ENCODE measurements around the gene CACNA2D1. TPM values are rescaled to one million over a fixed set of nuclear protein-coding genes. Genes with fewer than 3 reads are reported as not detected.

The CACNA2D1 gene
- total and polyA plus RNA-seq, 4 donors = 4.5 to 40.7 (median 24.3) TPM

- Histone ChIP-seq H3K9me3 (ENCODE audit: control insufficient read depth, low read length) (no peaks in the 10 kb centered on the region), H3K27me3 (ENCODE audit: control insufficient read depth in 1 of 2, insufficient read depth in 2 of 2, low read length in 1 of 2) (no peaks in the 10 kb centered on the region), H3K36me3 (ENCODE audit: control insufficient read depth in 1 of 2, insufficient read depth in 2 of 2, low read length in 1 of 2) (no peaks in the 10 kb centered on the region), H3K4me1 (ENCODE audit: control insufficient read depth in 1 of 2, insufficient read depth in 2 of 2, low read length in 2 of 2) (no peaks in the 10 kb centered on the region), H3K4me3 (ENCODE audit: low read length in 2 of 2) (no peak overlapping the region), H3K27ac (ENCODE audit: low read depth in 1 of 2, low read length in 2 of 2) (no peak overlapping the region)
- ATAC-seq (ENCODE audit: low FRiP score) = no peak
- no peak for DNase-seq
- intact Hi-C loops (cut with DNase I) = no loop called here
Measured at GRCh38 chr7:82241356-82241755, 202.2 kb downstream of the CACNA2D1 start.

GRCh38 chr7:82235713-82236112, 207.9 kb downstream of the CACNA2D1 start:
- no peak for DNase-seq
- Histone ChIP-seq H3K4me1 (ENCODE audit: control insufficient read depth in 1 of 2, insufficient read depth in 2 of 2, low read length in 2 of 2) (no peaks in the 10 kb centered on the region), H3K36me3 (ENCODE audit: control insufficient read depth in 1 of 2, insufficient read depth in 2 of 2, low read length in 1 of 2) (no peaks in the 10 kb centered on the region), H3K27me3 (ENCODE audit: control insufficient read depth in 1 of 2, insufficient read depth in 2 of 2, low read length in 1 of 2) (no peaks in the 10 kb centered on the region), H3K9me3 (ENCODE audit: control insufficient read depth, low read length) (no peaks in the 10 kb centered on the region), H3K4me3 (ENCODE audit: low read length in 2 of 2) (no peak overlapping the region), H3K27ac (ENCODE audit: low read depth in 1 of 2, low read length in 2 of 2) (no peak overlapping the region)
- WGBS, 2 donors = 80 to 87% methylated on average over 2 of the region's 2 CpGs
- intact Hi-C loops (cut with DNase I) = loop anchor here (2.0 to 10.0 kb wide), 4 partner anchors 181 to 339 kb away; no protein-coding TSS in a partner anchor
- no peak for ATAC-seq (ENCODE audit: low FRiP score)

- H3K27ac ChIP-seq (ENCODE audit: low read depth in 1 of 2, low read length in 2 of 2) = no peak overlapping the region
- H3K36me3 ChIP-seq (ENCODE audit: control insufficient read depth in 1 of 2, insufficient read depth in 2 of 2, low read length in 1 of 2) = no peaks in the 10 kb centered on the region
- ATAC-seq (ENCODE audit: low FRiP score) (no peak), DNase-seq (no peak)
- 50 to 52% methylated on average over 4 of the region's 4 CpGs for WGBS, 2 donors
- no peaks in the 10 kb centered on the region for H3K9me3 ChIP-seq (ENCODE audit: control insufficient read depth, low read length)
- intact Hi-C loops (cut with DNase I) = loop anchor here (2.0 to 10.0 kb wide), 5 partner anchors 180 to 340 kb away; no protein-coding TSS in a partner anchor
- H3K27me3 ChIP-seq (ENCODE audit: control insufficient read depth in 1 of 2, insufficient read depth in 2 of 2, low read length in 1 of 2) = no peaks in the 10 kb centered on the region
- H3K4me3 ChIP-seq (ENCODE audit: low read length in 2 of 2) = no peak overlapping the region
- no peaks in the 10 kb centered on the region for H3K4me1 ChIP-seq (ENCODE audit: control insufficient read depth in 1 of 2, insufficient read depth in 2 of 2, low read length in 2 of 2)
Measured at GRCh38 chr7:82234457-82235049, 209.0 kb downstream of the CACNA2D1 start.

- Histone ChIP-seq H3K4me1 (ENCODE audit: control insufficient read depth in 1 of 2, insufficient read depth in 2 of 2, low read length in 2 of 2) (no peaks in the 10 kb centered on the region), H3K27ac (ENCODE audit: low read depth in 1 of 2, low read length in 2 of 2) (no peak overlapping the region), H3K36me3 (ENCODE audit: control insufficient read depth in 1 of 2, insufficient read depth in 2 of 2, low read length in 1 of 2) (no peaks in the 10 kb centered on the region), H3K4me3 (ENCODE audit: low read length in 2 of 2) (no peak overlapping the region), H3K9me3 (ENCODE audit: control insufficient read depth, low read length) (no peaks in the 10 kb centered on the region), H3K27me3 (ENCODE audit: control insufficient read depth in 1 of 2, insufficient read depth in 2 of 2, low read length in 1 of 2) (no peaks in the 10 kb centered on the region)
- intact Hi-C loops (cut with DNase I) = loop anchor here in 1 of 2 donors (5.0 to 10.0 kb wide), 3 partner anchors 176 to 344 kb away; no protein-coding TSS in a partner anchor
- WGBS, 2 donors = 95 to 96% methylated on average over 3 of the region's 3 CpGs
- ATAC-seq (ENCODE audit: low FRiP score) = no peak
- no peak for DNase-seq
Measured at GRCh38 chr7:82230811-82231581, 212.6 kb downstream of the CACNA2D1 start.

GRCh38 chr7:82229164-82229563, 214.4 kb downstream of the CACNA2D1 start:
- Histone ChIP-seq H3K27ac (ENCODE audit: low read depth in 1 of 2, low read length in 2 of 2) (no peak overlapping the region), H3K36me3 (ENCODE audit: control insufficient read depth in 1 of 2, insufficient read depth in 2 of 2, low read length in 1 of 2) (no peaks in the 10 kb centered on the region), H3K4me3 (ENCODE audit: low read length in 2 of 2) (no peak overlapping the region), H3K9me3 (ENCODE audit: control insufficient read depth, low read length) (no peaks in the 10 kb centered on the region), H3K4me1 (ENCODE audit: control insufficient read depth in 1 of 2, insufficient read depth in 2 of 2, low read length in 2 of 2) (no peaks in the 10 kb centered on the region), H3K27me3 (ENCODE audit: control insufficient read depth in 1 of 2, insufficient read depth in 2 of 2, low read length in 1 of 2) (no peaks in the 10 kb centered on the region)
- ATAC-seq (ENCODE audit: low FRiP score) (no peak), DNase-seq (no peak)
- WGBS, 2 donors = 92 to 94% methylated on average over 2 of the region's 2 CpGs
- intact Hi-C loops (cut with DNase I) = no loop called here

- no peak for ATAC-seq (ENCODE audit: low FRiP score)
Measured at GRCh38 chr7:82226191-82226590, 217.4 kb downstream of the CACNA2D1 start.

GRCh38 chr7:82224529-82224928, 219.0 kb downstream of the CACNA2D1 start:
- H3K27me3 ChIP-seq (ENCODE audit: control insufficient read depth in 1 of 2, insufficient read depth in 2 of 2, low read length in 1 of 2) = no peaks in the 10 kb centered on the region
- no peaks in the 10 kb centered on the region for H3K9me3 ChIP-seq (ENCODE audit: control insufficient read depth, low read length)
- no peak overlapping the region for H3K27ac ChIP-seq (ENCODE audit: low read depth in 1 of 2, low read length in 2 of 2)
- WGBS, 2 donors = 74 to 88% methylated on average over 6 of the region's 6 CpGs
- no peak overlapping the region for H3K4me3 ChIP-seq (ENCODE audit: low read length in 2 of 2)
- no peak for ATAC-seq (ENCODE audit: low FRiP score)
- H3K36me3 ChIP-seq (ENCODE audit: control insufficient read depth in 1 of 2, insufficient read depth in 2 of 2, low read length in 1 of 2) = no peaks in the 10 kb centered on the region
- DNase-seq = no peak
- H3K4me1 ChIP-seq (ENCODE audit: control insufficient read depth in 1 of 2, insufficient read depth in 2 of 2, low read length in 2 of 2) = no peaks in the 10 kb centered on the region
- intact Hi-C loops (cut with DNase I) = no loop called here

More at GRCh38 chr7:82226191-82226590, 217.4 kb downstream of the CACNA2D1 start:
- no peaks in the 10 kb centered on the region for H3K9me3 ChIP-seq (ENCODE audit: control insufficient read depth, low read length)
- no peak overlapping the region for H3K27ac ChIP-seq (ENCODE audit: low read depth in 1 of 2, low read length in 2 of 2)
- no peak overlapping the region for H3K4me3 ChIP-seq (ENCODE audit: low read length in 2 of 2)
- 93 to 98% methylated on average over 3 of the region's 3 CpGs for WGBS, 2 donors
- no peak for DNase-seq
- no peaks in the 10 kb centered on the region for H3K36me3 ChIP-seq (ENCODE audit: control insufficient read depth in 1 of 2, insufficient read depth in 2 of 2, low read length in 1 of 2)
- H3K4me1 ChIP-seq (ENCODE audit: control insufficient read depth in 1 of 2, insufficient read depth in 2 of 2, low read length in 2 of 2) = no peaks in the 10 kb centered on the region
- intact Hi-C loops (cut with DNase I) = no loop called here
- H3K27me3 ChIP-seq (ENCODE audit: control insufficient read depth in 1 of 2, insufficient read depth in 2 of 2, low read length in 1 of 2) = no peaks in the 10 kb centered on the region

GRCh38 chr7:82223580-82223979, 220.0 kb downstream of the CACNA2D1 start:
- Histone ChIP-seq H3K27ac (ENCODE audit: low read depth in 1 of 2, low read length in 2 of 2) (no peak overlapping the region), H3K4me3 (ENCODE audit: low read length in 2 of 2) (no peak overlapping the region), H3K36me3 (ENCODE audit: control insufficient read depth in 1 of 2, insufficient read depth in 2 of 2, low read length in 1 of 2) (no peaks in the 10 kb centered on the region), H3K27me3 (ENCODE audit: control insufficient read depth in 1 of 2, insufficient read depth in 2 of 2, low read length in 1 of 2) (no peaks in the 10 kb centered on the region), H3K4me1 (ENCODE audit: control insufficient read depth in 1 of 2, insufficient read depth in 2 of 2, low read length in 2 of 2) (no peaks in the 10 kb centered on the region), H3K9me3 (ENCODE audit: control insufficient read depth, low read length) (no peaks in the 10 kb centered on the region)
- WGBS, 2 donors = 79 to 80% methylated on average over 3 of the region's 3 CpGs
- peak; percentile 41 for ATAC-seq (ENCODE audit: low FRiP score)
- DNase-seq = no peak
- intact Hi-C loops (cut with DNase I) = no loop called here

- Histone ChIP-seq H3K9me3 (ENCODE audit: control insufficient read depth, low read length) (no peaks in the 10 kb centered on the region), H3K36me3 (ENCODE audit: control insufficient read depth in 1 of 2, insufficient read depth in 2 of 2, low read length in 1 of 2) (no peaks in the 10 kb centered on the region), H3K4me1 (ENCODE audit: control insufficient read depth in 1 of 2, insufficient read depth in 2 of 2, low read length in 2 of 2) (no peaks in the 10 kb centered on the region), H3K4me3 (ENCODE audit: low read length in 2 of 2) (no peak overlapping the region), H3K27ac (ENCODE audit: low read depth in 1 of 2, low read length in 2 of 2) (no peak overlapping the region), H3K27me3 (ENCODE audit: control insufficient read depth in 1 of 2, insufficient read depth in 2 of 2, low read length in 1 of 2) (no peaks in the 10 kb centered on the region)
- ATAC-seq (ENCODE audit: low FRiP score) (no peak), DNase-seq (no peak)
- intact Hi-C loops (cut with DNase I) = no loop called here
- WGBS, 2 donors = 94 to 96% methylated on average over 9 of the region's 9 CpGs
Measured at GRCh38 chr7:82221152-82221674, 222.4 kb downstream of the CACNA2D1 start.
